ENCODE measurements around the gene C15orf39. TPM values are rescaled to one million over a fixed set of nuclear protein-coding genes. Genes with fewer than 3 reads are reported as not detected.

C15orf39 gene
- polyA plus RNA-seq, 1 donor from 2014 or later: not detected

GRCh38 chr15:75185271-75186029 lies 16.2 kb upstream of the C15orf39 start:
- Histone ChIP-seq H2AFZ (ENCODE audit: low read depth, low read length) (no peak overlapping the region), H3K27ac (ENCODE audit: low read length) (no peak overlapping the region)
- TF ChIP-seq EP300 (conservative IDR thresholded peaks at IDR 0.05; ENCODE audit: poor library complexity, severe bottlenecking) (no peak), RAD21 (conservative IDR thresholded peaks at IDR 0.05) (no peak), SMC3 (conservative IDR thresholded peaks at IDR 0.05; ENCODE audit: poor library complexity) (no peak), EZH2 (IDR thresholded peaks at IDR 0.05; ENCODE audit: borderline replicate concordance, insufficient read depth, low read length, poor library complexity, severe bottlenecking) (no peak), CTCF (IDR thresholded peaks at IDR 0.05; ENCODE audit: poor library complexity, severe bottlenecking) (no peak), TAF1 (IDR thresholded peaks at IDR 0.05; ENCODE audit: low read depth) (no peak), MXI1 (conservative IDR thresholded peaks at IDR 0.05; ENCODE audit: poor library complexity, severe bottlenecking) (no peak), POLR2AphosphoS5 (IDR thresholded peaks at IDR 0.05) (no peak), REST (IDR thresholded peaks at IDR 0.05; ENCODE audit: borderline replicate concordance) (no peak)

GRCh38 chr15:75186044-75186443 lies 15.6 kb upstream of the C15orf39 start:
- Histone ChIP-seq H2AFZ (ENCODE audit: low read depth, low read length) (no peak overlapping the region), H3K9me3 (ENCODE audit: low read length) (no peaks in the 10 kb centered on the region), H3K36me3 (ENCODE audit: insufficient read depth, low read length) (no peaks in the 10 kb centered on the region), H4K20me1 (ENCODE audit: insufficient read depth) (no peaks in the 10 kb centered on the region), H3K9ac (ENCODE audit: low read length) (no peak overlapping the region), H3K27ac (ENCODE audit: low read length) (no peak overlapping the region), H3K4me2 (ENCODE audit: low read length) (no peak overlapping the region), H3K4me3 (ENCODE audit: low read length) (no peak overlapping the region), H3K27me3 (ENCODE audit: insufficient read depth, low read depth, low read length) (no peaks in the 10 kb centered on the region), H3K9me2 (ENCODE audit: insufficient read depth, low read length) (no peaks in the 10 kb centered on the region), H3K79me2 (replicated peaks; ENCODE audit: insufficient read depth, low read length) (no peaks in the 10 kb centered on the region), H3F3A (ENCODE audit: insufficient read depth, low read length, poor library complexity, severe bottlenecking) (no peaks in the 10 kb centered on the region)
- TF ChIP-seq CTCF (IDR thresholded peaks at IDR 0.05; ENCODE audit: poor library complexity, severe bottlenecking) (no peak), RAD21 (conservative IDR thresholded peaks at IDR 0.05) (no peak), POLR2AphosphoS5 (IDR thresholded peaks at IDR 0.05) (no peak), MXI1 (conservative IDR thresholded peaks at IDR 0.05; ENCODE audit: poor library complexity, severe bottlenecking) (no peak), EP300 (conservative IDR thresholded peaks at IDR 0.05; ENCODE audit: poor library complexity, severe bottlenecking) (no peak), SMC3 (conservative IDR thresholded peaks at IDR 0.05; ENCODE audit: poor library complexity) (no peak), EZH2 (IDR thresholded peaks at IDR 0.05; ENCODE audit: borderline replicate concordance, insufficient read depth, low read length, poor library complexity, severe bottlenecking) (no peak), TAF1 (IDR thresholded peaks at IDR 0.05; ENCODE audit: low read depth) (no peak), REST (IDR thresholded peaks at IDR 0.05; ENCODE audit: borderline replicate concordance) (no peak)

More at GRCh38 chr15:75185271-75186029, 16.2 kb upstream of the C15orf39 start:
- no peak overlapping the region for H3K4me2 ChIP-seq (ENCODE audit: low read length)
- no peak overlapping the region for H3K9ac ChIP-seq (ENCODE audit: low read length)
- H3K27me3 ChIP-seq (ENCODE audit: insufficient read depth, low read depth, low read length): no peaks in the 10 kb centered on the region
- no peaks in the 10 kb centered on the region for H3K9me3 ChIP-seq (ENCODE audit: low read length)
- H3F3A ChIP-seq (ENCODE audit: insufficient read depth, low read length, poor library complexity, severe bottlenecking): no peaks in the 10 kb centered on the region
- H3K4me3 ChIP-seq (ENCODE audit: low read length): no peak overlapping the region
- no peaks in the 10 kb centered on the region for H3K36me3 ChIP-seq (ENCODE audit: insufficient read depth, low read length)
- H3K9me2 ChIP-seq (ENCODE audit: insufficient read depth, low read length): no peaks in the 10 kb centered on the region
- H4K20me1 ChIP-seq (ENCODE audit: insufficient read depth): no peaks in the 10 kb centered on the region
- H3K79me2 ChIP-seq (replicated peaks; ENCODE audit: insufficient read depth, low read length): no peaks in the 10 kb centered on the region

Measured in neural cell (in vitro differentiated cells).